Left renal cortex interstitium (tissue), 4 donors: Measurements from ENCODE around the gene CABCOCO1. TPM values are rescaled to one million over a fixed set of nuclear protein-coding genes. Genes with fewer than 3 reads are reported as not detected.
A peak's percentile ranks its signal among the peaks of the same experiment; 100 is the strongest.

Source experiments
- DNase-seq, 4 donors: peaks; one replicate each; pipeline ENCODE4 v3.0.0-alpha.2; 2013; ENCODE audit warnings: low read depth in 4 of 4, low spot score in 2 of 4, missing footprints in 1 of 4
- polyA plus RNA-seq, 4 donors: library from polyadenylated mRNA; unstranded; fragments of 120-200 nt; gene quantifications; one replicate each; pipeline ENCODE4 v1.2.1, GENCODE V29; 2013; ENCODE audit not compliant: insufficient read length in 4 of 4

The CABCOCO1 gene
- 1 to 10 TPM; 1.9 to 3.3 (median 3.0) TPM for polyA plus RNA-seq

- peak; percentile 39 to 64 (median 46) for DNase-seq
These were observed at the start of gene CABCOCO1 for GRCh38 chr10:61662794-61663259. CABCOCO1 (plus strand) TSS chr10:61662929; CDS start chr10:61662973, 44 bp downstream.

- DNase-seq: no peak
These were observed 49.1 kb upstream of the CABCOCO1 start for GRCh38 chr10:61613665-61614064.

GRCh38 chr10:61616611-61617010 lies 46.1 kb upstream of the CABCOCO1 start:
- DNase-seq: no peak

- no peak for DNase-seq
These were observed 45.5 kb upstream of the CABCOCO1 start for GRCh38 chr10:61617180-61617579.

- no peak for DNase-seq
These were observed 45.1 kb upstream of the CABCOCO1 start for GRCh38 chr10:61617586-61617985.

- DNase-seq: no peak
These were observed 44.3 kb upstream of the CABCOCO1 start for GRCh38 chr10:61618388-61618961.

GRCh38 chr10:61620506-61620905 lies 42.2 kb upstream of the CABCOCO1 start:
- no peak for DNase-seq

- DNase-seq: no peak
These were observed 41.1 kb upstream of the CABCOCO1 start for GRCh38 chr10:61621605-61622051.

GRCh38 chr10:61623161-61623560 lies 39.6 kb upstream of the CABCOCO1 start:
- DNase-seq: no peak

- no peak for DNase-seq
These were observed 36.5 kb upstream of the CABCOCO1 start for GRCh38 chr10:61626209-61626608.

- no peak for DNase-seq
These were observed 35.5 kb upstream of the CABCOCO1 start for GRCh38 chr10:61627266-61627665.

- DNase-seq: no peak
These were observed 34.4 kb upstream of the CABCOCO1 start for GRCh38 chr10:61628151-61628874.

GRCh38 chr10:61628875-61629513 lies 33.7 kb upstream of the CABCOCO1 start:
- DNase-seq: no peak

- no peak for DNase-seq
These were observed 33.2 kb upstream of the CABCOCO1 start for GRCh38 chr10:61629576-61629975.

- DNase-seq: no peak
These were observed 30.6 kb upstream of the CABCOCO1 start for GRCh38 chr10:61632057-61632670.

GRCh38 chr10:61633665-61634064 lies 29.1 kb upstream of the CABCOCO1 start:
- DNase-seq: no peak

GRCh38 chr10:61634746-61635145 lies 28.0 kb upstream of the CABCOCO1 start:
- DNase-seq: no peak

- no peak for DNase-seq
These were observed 27.3 kb upstream of the CABCOCO1 start for GRCh38 chr10:61635471-61635870.

- DNase-seq: no peak
These were observed 26.8 kb upstream of the CABCOCO1 start for GRCh38 chr10:61635932-61636331.

- no peak for DNase-seq
These were observed 22.8 kb upstream of the CABCOCO1 start for GRCh38 chr10:61639952-61640351.

- no peak for DNase-seq
These were observed 21.9 kb upstream of the CABCOCO1 start for GRCh38 chr10:61640856-61641255.
